NOMO-1 treated with DMSO at 0.1 percent for 48 hours (cell line): ENCODE measurements around the gene ITPRID2.
"Not testable (repeated sequence)": the region's sequence is repeated elsewhere in the genome, so short reads cannot be mapped to it uniquely, and the experiment has no call there.

Experiments used
- DNase-seq: peaks from one replicate; lab custom pipeline; 2025; ENCODE audit not compliant: unreplicated experiment; lab: John Stamatoyannopoulos, UW

The ITPRID2 gene

GRCh38 chr2:181958726-181959125, 67.2 kb downstream of the ITPRID2 start:
- no peak for DNase-seq

- no peak for DNase-seq
These were observed 68.0 kb downstream of the ITPRID2 start for GRCh38 chr2:181959508-181959907.

- DNase-seq: not testable (repeated sequence)
These were observed 69.6 kb downstream of the ITPRID2 start for GRCh38 chr2:181961167-181961566.

GRCh38 chr2:181962142-181962541, 70.6 kb downstream of the ITPRID2 start:
- no peak for DNase-seq

- DNase-seq: no peak
These were observed 78.7 kb downstream of the ITPRID2 start for GRCh38 chr2:181970160-181970794.

- no peak for DNase-seq
These were observed 79.5 kb downstream of the ITPRID2 start for GRCh38 chr2:181971032-181971431.

GRCh38 chr2:181972431-181973170, 81.1 kb downstream of the ITPRID2 start:
- no peak for DNase-seq

- no peak for DNase-seq
These were observed 81.7 kb downstream of the ITPRID2 start for GRCh38 chr2:181973171-181973783.

- no peak for DNase-seq
These were observed 86.3 kb downstream of the ITPRID2 start for GRCh38 chr2:181977661-181978350.

GRCh38 chr2:181978351-181979150, 87.0 kb downstream of the ITPRID2 start:
- DNase-seq: no peak
